ENCODE measurements around the gene CENPP.

Gene CENPP

DNA sequence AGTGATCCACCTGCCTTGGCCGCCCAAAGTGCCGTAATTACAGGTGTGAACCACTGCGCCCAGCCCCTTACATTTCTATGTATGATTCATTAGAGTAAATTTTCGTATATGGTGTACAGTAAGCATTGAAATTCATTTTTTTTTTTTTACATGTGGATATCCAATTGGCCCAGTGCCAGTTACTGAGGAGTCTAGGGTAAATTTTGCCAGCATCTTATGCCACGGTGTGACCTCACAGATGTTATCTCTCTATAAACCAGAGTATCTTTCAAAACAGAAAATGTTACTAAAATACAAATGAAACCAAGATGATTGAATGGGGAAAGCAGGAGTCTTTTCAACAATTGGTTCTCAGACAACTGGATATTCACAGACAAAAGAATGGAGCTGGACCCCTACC is 279.5 kb downstream of the CENPP start:
- TF ChIP-seq, protein P1, sequence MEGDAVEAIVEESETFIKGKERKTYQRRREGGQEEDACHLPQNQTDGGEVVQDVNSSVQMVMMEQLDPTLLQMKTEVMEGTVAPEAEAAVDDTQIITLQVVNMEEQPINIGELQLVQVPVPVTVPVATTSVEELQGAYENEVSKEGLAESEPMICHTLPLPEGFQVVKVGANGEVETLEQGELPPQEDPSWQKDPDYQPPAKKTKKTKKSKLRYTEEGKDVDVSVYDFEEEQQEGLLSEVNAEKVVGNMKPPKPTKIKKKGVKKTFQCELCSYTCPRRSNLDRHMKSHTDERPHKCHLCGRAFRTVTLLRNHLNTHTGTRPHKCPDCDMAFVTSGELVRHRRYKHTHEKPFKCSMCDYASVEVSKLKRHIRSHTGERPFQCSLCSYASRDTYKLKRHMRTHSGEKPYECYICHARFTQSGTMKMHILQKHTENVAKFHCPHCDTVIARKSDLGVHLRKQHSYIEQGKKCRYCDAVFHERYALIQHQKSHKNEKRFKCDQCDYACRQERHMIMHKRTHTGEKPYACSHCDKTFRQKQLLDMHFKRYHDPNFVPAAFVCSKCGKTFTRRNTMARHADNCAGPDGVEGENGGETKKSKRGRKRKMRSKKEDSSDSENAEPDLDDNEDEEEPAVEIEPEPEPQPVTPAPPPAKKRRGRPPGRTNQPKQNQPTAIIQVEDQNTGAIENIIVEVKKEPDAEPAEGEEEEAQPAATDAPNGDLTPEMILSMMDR (IDR thresholded peaks at IDR 0.05; ENCODE audit: borderline replicate concordance, control extremely low read depth, extremely low read depth, insufficient read depth, missing control alignments): no peak
- no peak for DNase-seq (ENCODE audit: low spot score)
- in situ Hi-C loops (cut with MboI; ENCODE audit: low sequenced_read_pairs, unreplicated experiment): no loop called here

- in situ Hi-C loops (cut with MboI; ENCODE audit: low sequenced_read_pairs, unreplicated experiment): no loop called here
- no peak for DNase-seq (ENCODE audit: low spot score)
These were observed 281.3 kb downstream of the CENPP start for GRCh38 chr9:92607088-92607487.

GRCh38 chr9:92607773-92608172 is 282.0 kb downstream of the CENPP start:
- TF ChIP-seq, protein P1 (IDR thresholded peaks at IDR 0.05; ENCODE audit: borderline replicate concordance, control extremely low read depth, extremely low read depth, insufficient read depth, missing control alignments): no peak
- in situ Hi-C loops (cut with MboI; ENCODE audit: low sequenced_read_pairs, unreplicated experiment): no loop called here

More at GRCh38 chr9:92607088-92607487, 281.3 kb downstream of the CENPP start:
- TF ChIP-seq, protein P1 (IDR thresholded peaks at IDR 0.05; ENCODE audit: borderline replicate concordance, control extremely low read depth, extremely low read depth, insufficient read depth, missing control alignments): no peak

GRCh38 chr9:92608241-92608908 is 282.6 kb downstream of the CENPP start:
- in situ Hi-C loops (cut with MboI; ENCODE audit: low sequenced_read_pairs, unreplicated experiment): no loop called here

More at GRCh38 chr9:92607773-92608172, 282.0 kb downstream of the CENPP start:
- no peak for DNase-seq (ENCODE audit: low spot score)

GRCh38 chr9:92608909-92609445 is 283.2 kb downstream of the CENPP start:
- in situ Hi-C loops (cut with MboI; ENCODE audit: low sequenced_read_pairs, unreplicated experiment): no loop called here
- TF ChIP-seq, protein P1 (IDR thresholded peaks at IDR 0.05; ENCODE audit: borderline replicate concordance, control extremely low read depth, extremely low read depth, insufficient read depth, missing control alignments): no peak
- DNase-seq (ENCODE audit: low spot score): no peak

More at GRCh38 chr9:92608241-92608908, 282.6 kb downstream of the CENPP start:
- TF ChIP-seq, protein P1 (IDR thresholded peaks at IDR 0.05; ENCODE audit: borderline replicate concordance, control extremely low read depth, extremely low read depth, insufficient read depth, missing control alignments): no peak
- no peak for DNase-seq (ENCODE audit: low spot score)

DNA sequence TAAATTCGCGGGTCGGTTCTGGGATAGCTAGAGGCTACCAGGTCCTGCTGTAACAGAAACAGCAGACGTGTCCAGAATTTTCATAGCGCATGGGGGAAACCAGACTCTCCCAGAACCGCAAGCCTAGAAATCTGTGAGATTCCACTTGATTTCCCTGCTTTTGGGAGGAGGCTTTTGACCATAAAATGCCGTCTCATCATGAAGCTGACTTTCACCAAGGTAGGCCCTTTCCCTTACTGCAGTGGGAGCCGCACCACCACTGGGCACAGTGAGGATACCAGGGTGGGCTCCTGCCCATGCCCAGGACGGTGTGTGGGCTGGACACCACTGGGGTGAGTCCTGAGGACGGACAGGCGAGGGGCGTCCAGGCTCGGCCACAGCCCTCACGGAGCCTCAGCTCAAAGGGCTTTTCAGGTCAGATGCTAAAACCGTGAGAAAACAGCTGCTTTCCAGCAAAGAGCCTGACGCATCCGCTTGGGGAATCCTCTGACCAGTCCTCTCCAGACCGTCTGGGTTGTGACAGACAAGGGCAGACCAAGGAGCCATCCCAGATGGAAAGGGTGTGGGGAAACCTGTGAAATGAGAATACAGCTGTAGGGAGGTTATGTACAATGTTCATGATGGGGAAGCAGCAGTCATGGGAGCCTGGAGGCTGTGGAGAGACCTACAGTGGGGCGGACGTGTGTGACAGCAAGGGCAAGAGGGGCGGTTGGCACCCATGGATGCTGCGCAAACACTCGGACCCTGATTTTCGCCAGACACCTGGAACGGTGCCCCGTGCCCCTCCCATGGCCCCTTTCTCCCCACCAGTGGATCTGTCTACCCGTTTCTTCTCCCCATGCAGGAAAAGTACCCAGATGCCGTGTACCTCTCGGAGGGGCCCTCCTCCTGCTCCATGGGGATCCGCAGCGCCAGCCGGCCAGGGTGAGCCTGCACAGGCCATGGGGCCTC is 285.0 kb downstream of the CENPP start:
- in situ Hi-C loops (cut with MboI; ENCODE audit: low sequenced_read_pairs, unreplicated experiment): no loop called here
- no peak for DNase-seq (ENCODE audit: low spot score)
- TF ChIP-seq, protein P1 (IDR thresholded peaks at IDR 0.05; ENCODE audit: borderline replicate concordance, control extremely low read depth, extremely low read depth, insufficient read depth, missing control alignments): no peak

Measured in GM13976 (cell line).